ENCODE data around the gene TNFRSF25. TPM values are rescaled to one million over a fixed set of nuclear protein-coding genes. Genes with fewer than 3 reads are reported as not detected.

TNFRSF25 gene
- total and polyA plus RNA-seq, 2 of the 8 experiments (the other 6 are each of a cell fraction or from before 2014, with no cell fraction given): 10.7 to 19.5 TPM

- Histone ChIP-seq H2AFZ (ENCODE audit: low read length) (no peak overlapping the region), H3K4me3 (ENCODE audit: extremely low read depth in 1 of 4, insufficient read depth in 2 of 4, low read depth in 3 of 4, low read length in 4 of 4) (no peak overlapping the region), H2BK5ac (ENCODE audit: low read depth, low read length) (no peak overlapping the region), H3K4me2 (ENCODE audit: insufficient read depth in 1 of 2, low read depth in 2 of 2, low read length in 2 of 2) (no peak overlapping the region), H2BK15ac (ENCODE audit: low read length) (peak overlapping the region; percentile 83; the same call in 1 of the 2 replicates), H3K79me2 (ENCODE audit: control insufficient read depth in 1 of 2, insufficient read depth in 2 of 2, low read length in 2 of 2) (no peaks in the 10 kb centered on the region), H4K91ac (replicated peaks; ENCODE audit: insufficient read length, low read length) (no peak overlapping the region), H4K20me1 (replicated peaks in 1 of 2; ENCODE audit: control insufficient read depth in 1 of 2, insufficient read depth in 2 of 2, low read length in 2 of 2) (peaks cover 0 to 5% of the 10 kb centered on the region in 2 experiments), H2BK20ac (ENCODE audit: low read length) (no peak overlapping the region), H3K79me1 (ENCODE audit: low read depth, low read length) (no peaks in the 10 kb centered on the region), H4K5ac (ENCODE audit: insufficient read length, low read depth, low read length) (no peak overlapping the region), H2AK5ac (ENCODE audit: low read depth, low read length) (no peak overlapping the region), H3K56ac (replicated peaks; ENCODE audit: insufficient read length, low read depth, low read length) (no peak overlapping the region), H3K4me1 (replicated peaks in 1 of 4; ENCODE audit: control insufficient read depth in 3 of 4, insufficient read depth in 4 of 4, low read length in 3 of 4) (peaks cover 0 to 22% (median 14%) of the 10 kb centered on the region in 4 experiments; a peak in 6 of 7 replicates), H2BK12ac (ENCODE audit: low read depth, low read length) (no peak overlapping the region; the same call in 1 of the 2 replicates), H3K9ac (replicated peaks in 1 of 4; ENCODE audit: extremely low read depth in 1 of 4, low read depth in 3 of 4, low read length in 3 of 4) (no peak overlapping the region), H3K14ac (ENCODE audit: insufficient read length) (no peak overlapping the region), H3K18ac (ENCODE audit: extremely low read depth, low read length) (no peak overlapping the region; the same call in 1 of the 2 replicates), H3K23me2 (ENCODE audit: low read depth, low read length) (no peaks in the 10 kb centered on the region), H3K27me3 (replicated peaks in 1 of 4; ENCODE audit: control insufficient read depth in 3 of 4, extremely low read depth in 1 of 4, insufficient read depth in 3 of 4, low read length in 3 of 4) (no peaks in the 10 kb centered on the region; a peak in 1 of 7 replicates), H3K9me3 (ENCODE audit: insufficient read depth in 2 of 2, low read depth in 1 of 2, low read length in 1 of 2) (no peaks in the 10 kb centered on the region), H3K27ac (ENCODE audit: low read depth, low read length) (no peak overlapping the region), H3K36me3 (ENCODE audit: control insufficient read depth in 2 of 4, insufficient read depth in 4 of 4, low read length in 3 of 4) (peaks cover 0 to 8% (median 1%) of the 10 kb centered on the region in 4 experiments; a peak in 2 of 8 replicates), H3K23ac (ENCODE audit: insufficient read length) (no peak overlapping the region), H4K8ac (ENCODE audit: extremely low read depth, insufficient read depth, low read length) (no peak overlapping the region), H3K4ac (replicated peaks; ENCODE audit: insufficient read length, low read depth, low read length) (no peak overlapping the region), H2BK120ac (replicated peaks; ENCODE audit: low read depth, low read length) (no peak overlapping the region)
- POLR2A ChIA-PET (ENCODE audit: partially characterized antibody): interaction anchor here (1.5 to 13.7 kb wide), 3 partner anchors 11 to 24 kb away, joined by 3 to 123 read pairs (median 4); no protein-coding TSS in a partner anchor
- WGBS, 2 experiments (ENCODE audit: extremely low coverage in 1 of 2, insufficient coverage in 1 of 2, insufficient read length in 1 of 2, insufficient replicate concordance in 2 of 2, low coverage in 1 of 2, low lambda C conversion rate in 2 of 2, missing lambda C conversion rate in 1 of 2): 42% methylated on average over 27 of the region's 33 CpGs; no CpG with 5 or more reads in 1 of the 2 experiments
- CTCF ChIA-PET (ENCODE audit: partially characterized antibody): interaction anchor here (1.0 to 6.6 kb wide), 14 partner anchors 8 to 140 kb away, joined by 3 to 87 read pairs (median 7); partner anchors contain the start of genes PLEKHG5 and TNFRSF25
- FAIRE-seq (no peak), DNase-seq (ENCODE audit: low read depth in 1 of 2, low spot score in 2 of 2) (peak in 1 of 2 experiments; percentile 91)
- TF ChIP-seq HDAC2 (IDR thresholded peaks at IDR 0.05; ENCODE audit: borderline replicate concordance in 1 of 2, low read depth in 2 of 2, low read length in 2 of 2): peak in 1 of 2 experiments; percentile 72; a peak in 1 of 4 replicates
- peak; percentile 30 to 54; a peak in 3 of 4 replicates for TF ChIP-seq RAD21 (IDR thresholded peaks at IDR 0.05 in 1 of 2, conservative IDR thresholded peaks at IDR 0.05 in 1 of 2; ENCODE audit: low read depth in 2 of 2, low read length in 2 of 2)
- TF ChIP-seq SP2 (IDR thresholded peaks at IDR 0.05; ENCODE audit: low read length): no peak
- TF ChIP-seq E2F6 (IDR thresholded peaks at IDR 0.05): no peak
- TF ChIP-seq MAFK (IDR thresholded peaks at IDR 0.05; ENCODE audit: low read depth, low read length): no peak
- no peak for TF ChIP-seq CHD2 (IDR thresholded peaks at IDR 0.05; ENCODE audit: low read length)
Measured at GRCh38 chr1:6475381-6476133, 9.6 kb upstream of the TNFRSF25 start.

All from H1 (cell line).